ENCODE measurements around the gene MTHFS.

Gene MTHFS

GRCh38 chr15:79872358-79873017 is 24.3 kb downstream of the MTHFS start:
- peak; percentile 19 for DNase-seq

DNA sequence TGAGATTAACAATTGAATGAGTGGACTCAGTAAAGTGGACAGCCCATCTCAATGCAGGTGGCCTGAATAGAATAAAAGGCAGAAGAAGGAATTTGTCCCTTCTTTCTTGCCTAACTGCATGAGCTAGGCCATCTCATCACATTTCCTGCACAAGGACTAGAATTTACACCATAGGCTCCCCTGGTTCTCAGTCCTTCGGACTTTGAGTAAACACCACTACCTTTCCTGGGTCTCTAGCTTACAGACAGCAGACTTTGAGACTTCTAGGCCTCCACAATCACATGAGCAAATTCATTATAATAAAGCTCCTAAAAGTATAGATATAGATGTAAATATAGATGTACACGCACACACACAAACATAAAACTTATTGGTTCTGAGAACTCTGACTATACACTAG is 28.3 kb downstream of the MTHFS start:
- DNase-seq, result no peak

DNA sequence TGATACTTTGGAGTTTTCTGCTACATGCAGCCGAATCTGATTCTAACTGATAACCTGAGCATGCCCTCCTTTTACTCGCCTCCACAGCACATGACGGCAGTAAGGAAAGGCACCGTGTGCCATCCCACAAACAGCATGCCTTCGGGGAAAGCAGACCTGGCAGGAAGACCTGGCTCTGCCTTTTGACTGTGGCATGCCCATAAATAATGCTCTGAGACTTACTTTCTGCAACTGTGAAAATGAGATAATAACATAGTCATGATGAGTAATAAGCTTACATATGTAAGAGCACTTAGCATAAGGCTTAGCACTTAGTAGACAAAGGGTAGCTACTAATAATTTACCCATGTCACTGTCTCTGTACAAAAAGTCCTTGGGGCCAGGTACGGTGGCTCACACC is 32.9 kb downstream of the MTHFS start:
- no peak for DNase-seq

- no peak for DNase-seq
These were observed 34.6 kb downstream of the MTHFS start for GRCh38 chr15:79862191-79862590.

DNA sequence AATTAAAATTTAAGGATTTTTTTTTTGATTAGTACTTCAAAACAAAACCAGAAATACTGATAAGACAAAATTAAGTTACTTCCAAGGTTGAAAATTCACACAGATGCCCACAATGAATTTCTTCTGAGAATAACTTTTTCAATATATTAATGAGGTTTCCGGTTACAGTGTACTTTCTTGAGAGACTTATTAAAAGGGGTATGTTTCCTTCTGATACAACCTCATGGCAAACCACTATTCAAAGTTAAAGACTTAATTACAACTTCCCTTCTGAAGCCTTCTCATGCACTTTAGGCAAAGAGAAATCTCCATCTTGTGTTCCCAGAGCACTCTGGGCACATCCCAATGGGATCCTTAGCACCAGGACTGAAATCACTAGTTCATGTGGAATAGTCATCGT is 36.2 kb downstream of the MTHFS start:
- no peak for DNase-seq

DNA sequence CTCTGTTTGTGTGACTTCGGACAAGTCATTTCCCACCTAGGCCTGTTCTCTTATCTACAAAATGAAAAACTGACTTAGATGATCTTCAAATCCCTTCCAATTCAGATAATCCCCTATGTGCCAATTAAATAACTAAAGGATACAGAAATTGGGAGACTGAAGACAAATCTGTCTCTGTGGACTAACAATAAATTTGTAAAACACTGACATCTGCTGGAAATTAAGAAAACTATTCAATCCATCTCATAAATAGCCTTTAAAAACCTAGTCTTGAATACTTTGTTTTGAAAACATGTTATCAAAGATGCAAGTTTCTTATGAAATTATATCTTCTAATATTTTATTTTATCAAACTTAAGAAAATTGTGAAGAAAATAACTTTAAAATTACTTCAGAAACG is 38.3 kb downstream of the MTHFS start:
- no peak for DNase-seq

DNA sequence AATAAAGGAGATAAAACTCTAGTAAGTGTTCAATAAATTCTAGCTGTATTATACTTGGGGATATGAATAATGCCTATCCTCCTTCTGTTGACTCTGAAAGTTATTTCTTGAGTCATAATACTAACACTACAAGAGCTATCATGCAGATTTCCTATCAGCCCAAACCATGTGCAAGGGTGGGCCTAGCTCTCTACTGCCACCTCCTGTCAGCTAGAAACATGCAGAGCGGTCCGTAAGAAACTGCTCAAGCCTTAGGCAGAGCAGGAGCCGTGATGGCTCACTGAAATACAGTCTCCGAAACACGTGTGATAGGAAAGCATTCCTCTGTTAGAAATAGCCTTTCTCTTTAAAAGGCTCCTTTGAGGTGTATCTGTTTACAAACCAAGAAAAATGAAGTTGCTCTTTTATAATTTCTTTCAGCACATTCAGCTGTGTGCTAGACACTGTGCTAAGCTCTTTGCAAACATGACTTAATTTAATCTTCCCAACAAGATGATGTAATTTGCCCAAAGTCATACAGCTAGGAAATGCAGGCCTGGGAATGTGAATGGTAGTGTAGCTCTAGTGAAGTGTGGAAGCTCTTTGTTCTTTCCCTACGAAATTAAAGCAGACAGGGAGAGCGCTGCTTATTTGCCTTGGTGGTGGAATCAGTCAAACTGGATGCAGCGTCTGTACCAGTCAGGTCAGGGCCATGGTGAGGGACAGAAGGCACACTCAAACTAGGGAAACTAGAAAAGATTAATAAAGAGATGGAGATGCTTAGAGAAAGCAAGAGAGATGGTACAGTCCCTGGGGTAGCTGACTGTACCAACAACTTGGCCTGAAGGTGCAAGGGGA is 43.1 kb downstream of the MTHFS start:
- DNase-seq, result peak; percentile 70

DNA sequence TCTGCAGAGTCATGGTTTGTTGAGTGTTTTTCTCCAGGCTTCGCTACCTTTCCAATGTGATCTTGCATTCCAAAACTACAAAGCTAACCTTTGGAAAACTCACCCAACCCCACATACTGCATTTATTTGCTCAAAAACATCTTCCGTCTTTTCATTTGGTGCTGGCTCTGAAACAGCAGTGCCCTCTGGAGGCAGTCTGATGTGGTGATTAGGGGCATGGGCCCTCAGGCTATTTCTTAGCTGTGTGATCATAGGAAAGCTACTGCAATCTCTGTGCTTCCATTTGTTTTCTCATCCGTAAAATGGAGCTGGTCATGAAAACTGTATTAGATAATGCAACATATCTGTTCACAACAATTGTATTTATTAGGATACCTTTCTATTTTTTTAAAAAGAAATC is 47.0 kb downstream of the MTHFS start:
- peak; percentile 9 for DNase-seq

DNA sequence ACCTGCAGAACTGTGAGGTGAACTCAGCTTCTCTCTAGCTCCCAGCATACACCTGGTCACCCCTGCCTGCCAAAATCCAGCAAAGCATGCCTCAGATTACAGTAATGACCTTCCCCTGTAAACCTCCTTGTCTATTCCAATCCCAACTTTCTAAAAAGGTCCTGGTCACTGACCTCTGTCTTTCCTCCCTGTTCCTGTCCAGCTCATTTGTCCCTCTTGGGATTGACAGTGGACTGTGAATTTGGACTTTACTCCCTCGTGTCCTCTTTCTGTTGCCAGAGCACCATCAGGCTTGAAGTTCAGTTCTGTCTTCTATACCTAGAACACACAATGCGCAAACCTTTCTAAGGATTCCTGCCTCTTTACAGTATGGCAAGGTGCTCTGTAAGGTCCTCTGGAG is 50.3 kb downstream of the MTHFS start:
- no peak for DNase-seq

- no peak for DNase-seq
These were observed 52.6 kb downstream of the MTHFS start for GRCh38 chr15:79844221-79844620.

GRCh38 chr15:79837846-79838245 is 59.0 kb downstream of the MTHFS start:
- no peak for DNase-seq

GRCh38 chr15:79834495-79834894 is 62.3 kb downstream of the MTHFS start:
- DNase-seq, result no peak

DNA sequence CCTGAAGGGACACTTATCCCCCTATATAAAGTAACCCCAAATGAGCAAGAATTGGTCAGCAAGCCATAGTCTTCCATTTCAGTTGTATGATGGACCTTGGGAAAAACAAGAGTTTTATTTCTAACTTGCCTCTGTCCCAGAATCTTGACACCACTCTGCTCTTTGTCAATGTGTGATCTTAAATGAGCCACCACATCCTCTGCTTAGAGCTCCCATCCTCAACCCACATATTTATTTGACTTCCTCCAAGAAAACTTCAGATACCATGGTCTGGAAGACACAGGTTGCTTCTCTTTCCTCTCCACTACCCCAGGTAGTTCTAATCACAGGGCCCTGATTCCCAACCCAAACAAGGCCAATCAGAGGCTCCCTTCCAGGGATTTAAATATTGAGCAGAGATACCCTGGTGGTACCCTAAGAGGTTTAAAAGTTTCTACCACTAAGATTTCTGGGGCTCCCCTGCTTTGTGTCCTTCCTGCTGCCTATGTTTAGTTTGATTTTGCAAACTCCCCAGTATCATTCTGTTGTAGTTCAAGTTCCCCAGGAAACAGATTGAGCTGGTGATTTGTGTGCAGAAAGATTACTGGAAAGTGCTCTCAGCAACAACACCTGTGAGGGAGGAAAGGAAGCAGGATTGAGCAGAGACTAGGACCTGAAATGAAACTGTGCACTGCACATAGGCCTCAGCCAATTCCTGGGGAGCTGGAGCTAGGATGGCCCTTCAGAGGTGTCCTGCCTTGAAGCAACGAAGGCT is 64.3 kb downstream of the MTHFS start:
- no peak for DNase-seq

DNA sequence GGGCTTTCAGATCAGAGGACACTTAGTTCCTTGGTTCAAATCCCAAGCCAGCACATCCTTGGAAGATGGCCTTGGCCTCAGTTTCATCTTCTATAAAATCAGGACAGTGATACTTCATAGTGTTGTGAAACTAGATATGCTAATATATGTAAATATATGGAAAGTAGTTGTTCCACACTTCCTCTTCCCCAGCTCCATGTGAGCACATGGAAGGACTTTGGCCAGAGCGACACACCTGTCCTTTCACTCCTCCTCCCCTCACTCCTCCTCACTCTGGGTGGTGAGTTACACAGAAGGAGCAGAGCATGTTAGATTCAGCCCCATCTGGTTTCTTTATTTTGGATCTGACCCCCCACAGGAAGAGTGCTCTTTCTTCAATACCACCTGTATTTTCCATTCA is 65.2 kb downstream of the MTHFS start:
- no peak for DNase-seq

GRCh38 chr15:79829950-79830349 is 66.9 kb downstream of the MTHFS start:
- no peak for DNase-seq

DNA sequence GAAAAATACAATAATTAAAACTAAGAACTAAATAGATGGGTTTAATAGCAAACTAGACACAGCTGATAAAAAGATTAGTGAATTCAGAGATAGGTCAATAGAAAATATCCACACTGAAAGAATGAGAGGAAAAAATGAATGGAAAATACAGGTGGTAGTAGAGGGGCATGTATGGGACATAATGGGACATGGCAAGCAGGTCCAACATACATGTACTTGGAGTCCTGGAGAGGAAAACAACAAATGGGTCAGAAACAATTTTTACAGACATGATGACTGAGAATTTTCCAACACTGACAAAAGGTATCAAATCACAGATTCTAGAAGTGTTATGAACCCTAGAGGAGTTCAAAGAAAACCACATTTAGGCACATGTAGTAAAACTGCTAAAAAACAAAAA is 68.4 kb downstream of the MTHFS start:
- DNase-seq, result no peak

GRCh38 chr15:79826800-79827199 is 70.0 kb downstream of the MTHFS start:
- no peak for DNase-seq

DNA sequence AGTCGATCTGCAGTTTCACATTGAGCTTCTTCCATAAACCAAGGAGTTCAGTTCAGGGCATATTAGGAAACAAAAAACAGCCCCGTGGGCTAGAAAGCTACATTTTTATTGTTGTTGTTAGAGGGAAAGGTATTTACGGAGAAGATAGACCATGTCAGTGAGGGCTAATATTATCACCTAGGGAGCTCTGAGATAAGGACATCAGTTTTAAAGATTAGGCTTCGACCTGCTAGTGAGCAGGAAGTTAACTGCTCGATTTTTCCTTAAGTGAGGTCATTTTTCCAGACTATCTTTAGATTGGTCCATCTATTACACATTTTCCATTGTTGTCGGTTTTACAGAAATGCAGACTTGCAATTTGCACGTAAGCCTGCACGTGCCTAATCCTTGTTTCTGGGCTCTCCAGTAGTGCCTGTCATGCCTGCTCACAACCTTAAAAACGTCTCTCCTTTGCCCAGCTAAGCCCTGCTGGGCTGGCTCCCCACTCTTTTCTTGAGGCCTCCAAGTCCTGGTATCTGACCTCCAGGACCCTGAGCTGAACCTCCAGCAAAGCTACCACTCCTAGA is 72.6 kb downstream of the MTHFS start:
- DNase-seq, result no peak

- no peak for DNase-seq
These were observed 76.0 kb downstream of the MTHFS start for GRCh38 chr15:79820820-79821219.

DNA sequence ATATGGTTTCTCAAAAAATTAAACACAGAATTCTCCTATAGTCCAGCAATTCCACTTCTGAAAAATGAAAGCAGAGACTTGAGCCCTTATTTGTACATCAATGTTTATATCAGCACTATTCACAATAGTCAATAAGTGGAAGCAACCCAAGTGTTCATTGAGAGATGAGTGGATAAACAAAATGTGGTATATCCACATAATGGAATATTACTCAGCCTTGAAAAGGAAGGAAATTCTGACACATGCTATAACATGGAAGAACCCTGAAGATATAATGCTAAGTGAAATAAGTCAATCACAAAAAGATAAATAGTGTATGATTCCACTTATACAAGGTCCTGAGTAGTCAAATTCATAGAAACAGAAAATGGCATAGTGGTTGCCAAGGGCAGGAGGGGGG is 76.6 kb downstream of the MTHFS start:
- DNase-seq, result no peak

DNA sequence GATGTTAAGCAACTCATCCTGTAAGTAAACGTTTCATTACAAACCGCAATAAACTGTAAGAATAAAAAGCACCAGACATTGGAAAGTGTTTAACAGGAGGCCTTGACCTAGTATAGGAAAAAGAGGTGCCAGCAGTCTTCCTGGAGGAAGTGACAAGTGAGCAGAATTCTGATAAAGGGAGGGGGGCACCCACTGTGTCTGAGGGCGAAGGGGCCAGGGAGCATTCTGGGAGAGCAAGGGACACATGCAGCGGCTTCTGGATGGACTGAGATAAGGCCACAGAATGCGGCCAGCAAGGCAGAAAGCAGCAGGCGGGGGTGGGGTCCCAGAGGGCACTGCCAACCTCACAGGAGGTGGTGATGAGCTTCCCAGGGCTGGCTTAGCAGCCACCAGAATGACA is 80.2 kb downstream of the MTHFS start:
- no peak for DNase-seq

GRCh38 chr15:79815468-79815867 is 81.3 kb downstream of the MTHFS start:
- no peak for DNase-seq

DNA sequence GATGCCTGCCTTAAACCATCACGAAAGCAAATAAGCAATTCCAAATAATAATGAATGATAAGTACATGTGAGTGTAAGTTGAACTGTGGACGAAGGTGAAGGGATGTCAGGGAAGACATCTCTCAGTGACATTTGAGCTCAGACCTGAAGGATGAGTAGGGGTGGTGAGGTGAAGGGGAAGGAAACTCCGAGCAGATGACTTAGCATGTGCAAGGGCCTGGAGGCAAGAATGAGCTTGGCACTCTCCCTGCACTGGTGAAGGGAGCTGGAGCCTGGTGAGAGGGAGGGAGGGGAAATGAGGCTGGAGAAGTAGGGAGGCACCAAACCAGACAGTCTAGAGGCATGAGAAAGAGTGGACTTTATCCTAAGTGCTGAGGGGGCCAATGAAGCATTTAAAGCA is 84.3 kb downstream of the MTHFS start:
- DNase-seq, result no peak
